Stimulated activated naive B cell treated with anti-CD40 and anti-IgM and Interleukin-4, amounts not matched to agents 10 μg/mL and 1 μg/mL and 100 μg/mL, for 72 hours (primary cell): ENCODE data around the gene NEURL4.

Experiments used
- ATAC-seq, 2 donors: fragments of 150-1000 bp; cut with Tn5 transposase; replicated peaks; 2 replicates each; pipeline ENCODE4 v1.10.0; 2021; ENCODE audit warnings: moderate library complexity in 1 of 2
- DNase-seq: peaks from one replicate; pipeline ENCODE4 v3.0.0; 2021
- H3K27ac Mint-ChIP-seq: one replicate; pipeline ENCODE4 v1.8.0; 2022; ENCODE audit warnings: mild to moderate bottlenecking, mixed read lengths
- H3K27me3 Mint-ChIP-seq, 2 donors: one replicate each; pipeline ENCODE4 v1.8.0; 2022; ENCODE audit warnings: mixed read lengths in 2 of 2
- H3K36me3 Mint-ChIP-seq, 2 donors: one replicate each; pipeline ENCODE4 v1.8.0; 2022; ENCODE audit warnings: mixed read lengths in 2 of 2, mild to moderate bottlenecking in 1 of 2
- H3K4me1 Mint-ChIP-seq, 2 donors: one replicate each; pipeline ENCODE4 v1.8.0; 2022; ENCODE audit warnings: mixed read lengths in 2 of 2, mild to moderate bottlenecking in 1 of 2
- H3K4me3 Mint-ChIP-seq, 2 donors: one replicate each; pipeline ENCODE4 v1.8.0; 2022; ENCODE audit warnings: mild to moderate bottlenecking in 2 of 2, mixed read lengths in 2 of 2, moderate library complexity in 1 of 2
- H3K9me3 Mint-ChIP-seq, 2 donors: one replicate each; pipeline ENCODE4 v1.8.0; 2022; ENCODE audit warnings: mixed read lengths in 2 of 2, mild to moderate bottlenecking in 1 of 2

Gene NEURL4

DNA sequence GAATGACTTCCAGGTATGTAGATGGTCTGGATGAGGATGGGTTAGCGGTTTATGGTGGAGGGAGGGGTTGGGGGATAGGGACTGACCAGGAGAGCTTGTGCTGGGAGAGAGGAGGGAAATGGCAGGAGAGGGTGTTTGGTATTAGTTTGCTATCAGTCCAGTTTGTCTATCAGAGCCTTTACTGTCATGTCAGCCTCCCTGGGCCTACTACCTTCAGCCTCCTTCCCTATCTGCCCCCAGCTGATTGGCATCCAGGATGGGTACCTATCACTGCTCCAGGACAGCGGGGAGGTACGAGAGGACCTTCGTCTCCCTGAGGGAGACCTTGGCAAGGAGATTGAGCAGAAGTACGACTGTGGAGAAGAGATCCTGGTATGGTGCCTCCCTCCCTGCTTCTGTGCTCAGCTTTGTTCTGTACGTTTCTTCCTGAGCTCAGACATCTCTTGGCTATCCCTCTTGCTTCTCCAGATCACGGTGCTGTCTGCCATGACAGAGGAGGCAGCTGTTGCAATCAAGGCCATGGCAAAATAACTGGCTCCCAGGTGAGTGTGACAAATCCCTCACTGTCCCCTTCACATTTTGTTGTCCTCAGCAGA lies 17.9 kb downstream of the NEURL4 start:
- Mint-ChIP-seq H3K27me3 (no peaks in the 10 kb centered on the region), H3K9me3 (no peaks in the 10 kb centered on the region), H3K4me1 (peaks cover 56 to 88% of the 10 kb centered on the region in 2 donors), H3K36me3 (peaks cover 60 to 79% of the 10 kb centered on the region in 2 donors), H3K27ac (peak overlapping the region; percentile 99), H3K4me3 (peak overlapping the region; percentile 87 to 90)
- no peak for ATAC-seq
- no peak for DNase-seq

DNA sequence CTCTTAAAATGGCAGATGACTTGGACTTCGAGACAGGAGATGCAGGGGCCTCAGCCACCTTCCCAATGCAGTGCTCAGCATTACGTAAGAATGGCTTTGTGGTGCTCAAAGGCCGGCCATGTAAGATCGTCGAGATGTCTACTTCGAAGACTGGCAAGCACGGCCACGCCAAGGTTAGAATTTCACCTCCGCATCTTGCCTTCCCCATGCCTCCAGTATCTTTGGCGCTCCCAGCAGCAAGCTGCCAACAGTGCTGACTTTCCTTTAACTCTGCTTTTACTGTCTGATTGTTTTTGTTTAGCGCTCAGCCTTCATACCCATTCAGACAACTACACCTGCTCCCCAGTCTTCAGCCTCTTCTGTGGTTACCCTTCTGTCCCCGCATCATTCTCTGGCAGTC lies 19.5 kb downstream of the NEURL4 start:
- H3K27ac Mint-ChIP-seq, result peak overlapping the region; percentile 99
- no peak for DNase-seq
- H3K9me3 Mint-ChIP-seq, result no peaks in the 10 kb centered on the region
- peak overlapping the region; percentile 87 to 90 for H3K4me3 Mint-ChIP-seq
- peaks cover 51 to 72% of the 10 kb centered on the region in 2 donors for H3K4me1 Mint-ChIP-seq
- ATAC-seq, result no peak
- no peaks in the 10 kb centered on the region for H3K27me3 Mint-ChIP-seq
- H3K36me3 Mint-ChIP-seq, result peaks cover 53 to 67% of the 10 kb centered on the region in 2 donors

DNA sequence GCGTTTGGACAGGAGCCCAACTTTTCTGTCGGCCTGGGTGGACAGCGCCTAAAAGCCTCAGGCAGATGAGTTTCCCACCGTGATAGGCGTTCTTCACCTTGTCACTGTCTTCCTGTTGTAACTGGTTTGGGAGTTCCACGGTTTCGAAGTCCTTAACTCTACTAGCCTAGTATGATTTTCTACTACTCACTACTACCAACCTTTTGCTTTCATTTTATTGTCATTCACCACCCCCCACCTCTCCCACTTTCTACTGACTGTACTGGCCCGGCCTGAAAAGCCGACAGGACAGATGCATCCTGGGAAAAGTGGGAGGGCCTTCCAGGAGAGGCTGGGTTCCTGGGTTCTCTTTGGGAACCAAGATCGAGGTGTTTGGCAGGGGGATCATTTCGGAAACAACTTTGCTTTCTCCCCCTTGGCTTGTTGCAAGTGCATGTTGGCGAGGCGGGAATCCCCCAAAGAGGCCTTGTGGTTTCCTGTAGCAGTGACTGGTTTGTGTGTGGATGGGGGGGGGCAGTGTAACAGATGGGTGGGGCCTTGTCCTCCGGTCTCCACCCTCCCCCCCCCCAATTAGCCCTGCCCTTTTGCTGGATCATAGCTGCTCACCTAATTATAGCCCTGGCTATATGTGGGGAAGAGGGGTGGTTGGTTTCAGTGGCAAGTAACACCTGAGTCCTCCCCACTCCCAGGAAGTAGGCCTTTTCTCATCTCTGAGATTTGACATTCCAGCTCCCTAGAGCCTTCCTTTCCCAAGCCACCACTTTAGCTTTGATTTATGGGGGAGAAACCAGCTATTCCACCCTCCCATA lies 20.3 kb downstream of the NEURL4 start:
- Mint-ChIP-seq H3K4me3 (peak overlapping the region; percentile 87 to 90), H3K36me3 (peaks cover 50 to 59% of the 10 kb centered on the region in 2 donors), H3K9me3 (no peaks in the 10 kb centered on the region), H3K4me1 (peaks cover 44 to 64% of the 10 kb centered on the region in 2 donors), H3K27me3 (no peaks in the 10 kb centered on the region), H3K27ac (peak overlapping the region; percentile 99)
- peak; percentile 81 for DNase-seq
- ATAC-seq, result peak; percentile 26 to 28

DNA sequence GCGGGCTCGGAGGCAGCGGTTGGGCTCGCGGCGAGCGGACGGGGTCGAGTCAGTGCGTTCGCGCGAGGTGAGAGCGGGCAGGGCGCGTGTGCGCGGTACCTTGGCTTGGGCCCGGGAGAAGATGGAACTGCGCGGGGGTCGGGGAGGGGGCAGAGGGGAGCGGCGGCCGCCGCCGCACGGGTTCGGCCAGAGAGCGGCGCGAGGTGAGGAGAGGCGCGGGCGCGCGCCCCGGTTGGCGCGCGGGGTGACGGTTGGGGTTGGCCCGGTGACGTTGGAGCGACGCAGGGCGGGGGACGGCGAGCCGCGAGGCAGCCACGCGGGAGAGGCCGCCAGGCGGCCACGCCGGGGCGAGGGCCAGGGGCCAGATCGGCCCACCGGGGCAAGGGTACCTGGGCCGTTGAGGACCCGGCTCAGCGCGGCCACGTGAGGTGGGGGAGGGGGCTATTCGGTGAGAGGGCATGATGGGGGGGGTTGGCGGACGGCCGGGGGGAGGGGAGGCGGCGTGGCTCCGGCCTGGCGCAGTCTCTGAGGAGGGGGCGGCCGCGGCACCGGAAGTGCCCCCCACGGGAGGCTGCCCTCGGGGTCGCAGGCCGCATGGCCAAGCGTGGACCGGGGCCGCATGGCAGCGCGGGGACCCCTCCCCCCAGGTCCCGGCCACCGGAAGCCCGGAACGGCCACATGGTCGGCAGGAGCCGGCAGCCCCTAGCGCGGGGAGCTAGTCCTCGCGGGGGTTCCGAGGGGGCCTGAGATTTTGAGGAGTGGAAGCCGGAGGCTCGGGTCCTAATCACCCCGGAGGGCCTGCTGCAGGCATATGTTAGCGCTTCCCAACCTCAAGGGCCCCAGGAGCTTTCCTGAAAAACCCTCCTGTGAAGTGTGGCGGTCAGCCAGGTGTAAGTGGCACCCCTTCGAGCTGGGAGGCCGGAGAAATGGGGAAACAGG lies 21.2 kb downstream of the NEURL4 start:
- peak; percentile 24 to 27 for ATAC-seq
- Mint-ChIP-seq H3K4me1 (peaks cover 35 to 55% of the 10 kb centered on the region in 2 donors), H3K9me3 (no peaks in the 10 kb centered on the region), H3K27me3 (no peaks in the 10 kb centered on the region), H3K27ac (peak overlapping the region; percentile 99), H3K4me3 (peak overlapping the region; percentile 87 to 90), H3K36me3 (peaks cover 46 to 50% of the 10 kb centered on the region in 2 donors)
- DNase-seq, result peak; percentile 50

DNA sequence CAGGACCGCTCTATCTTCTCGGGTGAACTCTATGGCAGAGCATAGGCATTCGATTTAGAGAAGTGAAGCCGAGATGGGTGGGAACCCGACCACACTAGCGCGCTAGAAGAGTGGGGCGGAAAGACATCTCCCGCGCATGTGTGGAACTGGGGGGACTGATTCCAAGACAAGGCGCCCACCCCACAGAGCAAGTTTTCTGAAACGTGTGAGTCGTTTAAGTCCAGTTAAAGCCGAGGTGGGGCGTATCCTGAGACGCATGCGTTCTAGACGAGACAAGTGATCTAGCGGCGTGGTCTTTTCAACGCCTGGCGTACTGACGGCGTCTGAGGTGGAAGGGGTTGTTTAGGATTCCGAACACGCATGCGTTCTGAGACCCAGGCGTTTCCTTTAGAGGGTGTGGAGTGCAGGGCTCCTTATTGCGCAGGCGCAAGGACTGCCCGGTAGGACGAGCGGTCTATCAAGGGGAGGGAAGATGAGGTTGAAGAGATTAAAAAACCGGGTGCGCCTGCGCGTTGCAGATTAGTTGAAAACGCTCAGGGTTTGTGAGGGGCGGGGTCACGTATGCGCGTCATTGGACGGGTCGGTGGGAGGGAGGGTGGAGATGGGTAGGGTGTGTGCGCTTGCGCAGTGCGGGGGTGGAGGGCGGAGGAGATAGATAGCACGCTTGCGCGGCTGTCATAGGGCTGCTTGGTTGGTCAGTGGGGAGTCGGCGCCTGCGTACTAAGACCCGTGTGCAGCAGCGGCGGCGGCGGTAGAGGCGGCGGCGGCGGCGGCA lies 22.0 kb downstream of the NEURL4 start, which contains the start of gene EIF5A:
EIF5A (plus strand) TSS at position 718 of the 775 bp plus-strand sequence. CDS start 2,008 bp downstream, outside the sequence.
- DNase-seq (peak; percentile 98), ATAC-seq (peak; percentile 75 to 82)
- Mint-ChIP-seq H3K27ac (peak within 1 kb of the TSS; percentile 99), H3K36me3 (peaks cover 37 to 42% of the 10 kb centered on the region in 2 donors), H3K9me3 (no peaks in the 10 kb centered on the region), H3K4me1 (peaks cover 28 to 47% of the 10 kb centered on the region in 2 donors), H3K4me3 (peak within 1 kb of the TSS; percentile 87 to 90), H3K27me3 (peaks cover under 1 to 1% of the 10 kb centered on the region in 2 donors)

DNA sequence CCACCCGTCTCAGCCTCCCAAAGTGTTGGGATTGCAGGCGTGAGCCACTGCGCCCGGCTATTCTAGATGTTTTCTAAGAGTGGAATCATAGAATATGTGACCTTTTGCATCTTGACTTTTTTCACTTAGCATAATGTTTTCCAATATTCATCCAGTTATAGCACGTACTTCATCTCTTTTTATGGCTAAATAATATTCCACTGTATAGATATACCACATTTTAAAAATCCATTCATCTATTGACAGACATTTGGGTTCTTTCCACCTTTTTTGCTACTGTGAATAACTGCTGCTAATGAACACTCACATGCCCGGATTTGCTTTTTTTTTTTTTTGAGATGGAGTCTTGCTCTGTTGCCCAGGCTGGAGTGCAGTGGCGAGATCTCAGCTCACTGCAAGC lies 25.0 kb downstream of the NEURL4 start:
- Mint-ChIP-seq H3K27ac (no peak overlapping the region), H3K4me3 (no peak overlapping the region)
- ATAC-seq, result no peak

DNA sequence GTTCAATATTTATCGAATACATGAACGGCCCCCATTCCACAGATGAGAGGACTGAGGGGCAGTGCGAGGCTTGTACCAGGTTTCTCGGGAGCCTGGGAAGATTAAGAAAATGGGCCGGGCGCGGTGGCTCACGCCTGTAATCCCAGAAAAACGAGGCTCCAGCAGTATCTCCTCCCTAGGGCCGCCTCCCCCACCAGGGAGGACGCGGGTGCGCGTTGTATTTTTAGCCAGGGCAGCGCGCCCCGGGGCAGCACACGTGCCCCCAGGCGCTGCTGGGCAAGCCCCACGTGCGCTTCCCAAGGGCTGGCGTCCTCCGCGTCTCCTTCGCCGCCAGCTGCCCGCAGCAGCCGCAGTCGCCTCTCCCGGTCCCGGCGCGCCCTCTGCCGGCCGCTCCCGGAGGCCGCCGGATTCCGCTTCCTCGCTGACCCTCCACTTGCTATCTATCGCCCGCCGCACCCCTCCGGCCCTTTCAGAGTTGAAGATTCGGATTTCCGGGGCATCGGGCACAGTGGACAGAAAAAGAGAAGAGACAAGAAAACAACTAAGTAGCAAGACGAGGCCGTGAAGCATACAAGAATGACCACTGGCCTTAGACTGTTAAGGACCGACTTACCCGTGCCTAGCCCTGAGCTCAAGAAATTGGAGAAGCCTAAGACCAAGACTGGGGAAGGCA lies 32.8 kb downstream of the NEURL4 start:
- H3K27ac Mint-ChIP-seq, result peak overlapping the region; percentile 42
- H3K36me3 Mint-ChIP-seq, result no peaks in the 10 kb centered on the region
- ATAC-seq (peak; percentile 64 to 69), DNase-seq (peak; percentile 67)
- peaks cover 39 to 56% of the 10 kb centered on the region in 2 donors for H3K27me3 Mint-ChIP-seq
- no peaks in the 10 kb centered on the region for H3K9me3 Mint-ChIP-seq
- peaks cover 16 to 23% of the 10 kb centered on the region in 2 donors for H3K4me1 Mint-ChIP-seq
- peak overlapping the region; percentile 52 to 61 for H3K4me3 Mint-ChIP-seq

More for the DNA sequence above, 25.0 kb downstream of the NEURL4 start:
- DNase-seq, result no peak
- Mint-ChIP-seq H3K27me3 (peaks cover 10 to 18% of the 10 kb centered on the region in 2 donors), H3K4me1 (peaks cover 6 to 18% of the 10 kb centered on the region in 2 donors), H3K9me3 (no peaks in the 10 kb centered on the region), H3K36me3 (peaks cover 11 to 14% of the 10 kb centered on the region in 2 donors)

DNA sequence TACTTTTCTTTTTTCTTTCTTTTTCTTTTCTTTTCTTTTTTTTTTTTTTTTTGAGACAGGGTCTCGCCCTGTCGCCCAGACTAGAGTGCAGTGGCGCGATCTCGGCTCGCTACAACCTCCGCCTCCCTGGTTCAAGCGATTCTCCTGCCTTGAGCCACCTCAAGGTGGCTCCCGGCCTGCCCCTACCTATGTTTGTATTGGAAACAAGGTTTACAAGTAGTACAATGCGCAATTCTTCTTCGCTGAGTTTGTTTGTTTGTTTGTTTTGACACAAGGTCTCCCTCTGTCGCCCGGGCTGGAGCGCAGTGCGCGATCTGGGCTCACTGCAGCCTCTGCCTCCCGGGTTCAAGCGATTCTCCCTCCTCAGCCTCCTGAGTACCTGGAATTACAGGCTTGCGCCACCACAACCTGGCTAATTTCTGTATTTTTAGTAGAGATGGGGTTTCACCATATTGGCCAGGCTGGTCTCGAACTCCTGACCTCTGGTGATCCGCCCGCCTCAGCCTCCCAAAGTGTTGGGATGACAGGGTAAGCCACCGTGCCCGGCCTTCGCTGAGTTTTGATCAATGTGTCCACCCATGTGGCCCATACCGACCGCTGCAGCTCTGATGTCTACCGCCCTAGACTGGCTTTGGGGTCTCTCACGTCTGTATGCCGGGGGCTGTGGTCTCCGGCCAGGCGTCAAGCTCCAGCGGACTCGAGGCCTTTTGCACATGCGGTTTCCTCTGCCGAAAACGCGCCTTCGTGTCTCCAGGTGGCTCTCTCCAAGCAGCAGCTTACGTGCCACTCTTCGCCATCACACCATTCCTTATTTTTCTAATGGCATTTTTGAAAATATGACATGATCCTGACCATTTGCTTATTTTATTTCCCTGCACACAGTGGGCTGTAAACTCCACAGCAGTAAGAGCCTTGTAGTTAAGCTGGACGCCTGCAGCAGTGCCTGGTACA lies 33.6 kb downstream of the NEURL4 start:
- peak overlapping the region; percentile 76 to 79 for H3K4me3 Mint-ChIP-seq
- no peaks in the 10 kb centered on the region for H3K36me3 Mint-ChIP-seq
- no peaks in the 10 kb centered on the region for H3K9me3 Mint-ChIP-seq
- DNase-seq (no peak), ATAC-seq (peak in 1 of 2 donors; percentile 41)
- peak overlapping the region; percentile 73 for H3K27ac Mint-ChIP-seq
- peaks cover 43 to 62% of the 10 kb centered on the region in 2 donors for H3K27me3 Mint-ChIP-seq
- H3K4me1 Mint-ChIP-seq, result peaks cover 16 to 23% of the 10 kb centered on the region in 2 donors

DNA sequence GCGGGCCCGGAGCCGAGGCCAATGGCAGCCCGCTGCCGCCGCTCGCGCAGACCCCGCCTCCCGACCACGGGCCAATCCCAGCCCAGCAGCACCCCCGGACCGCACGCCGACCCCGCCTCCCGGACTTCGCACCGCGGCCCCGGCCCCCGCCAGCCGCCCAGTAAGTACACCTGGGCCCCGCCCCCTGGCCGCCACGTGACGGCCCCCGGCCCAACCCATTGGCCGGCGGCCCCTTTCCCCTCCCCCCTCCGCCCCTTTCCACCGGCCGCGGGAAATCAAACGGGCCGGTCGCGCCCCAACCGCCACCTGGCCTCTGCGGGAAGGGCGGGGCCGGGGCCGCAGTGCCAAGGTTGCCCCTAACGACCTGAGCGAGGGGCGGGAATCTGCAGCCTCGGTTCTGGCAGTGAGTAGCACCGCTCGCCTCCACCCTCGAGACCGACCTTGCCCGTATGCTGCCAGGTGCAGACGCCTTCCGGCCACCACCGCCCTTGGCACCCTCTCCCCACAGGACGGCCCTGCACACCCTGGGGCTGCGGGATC lies 34.5 kb downstream of the NEURL4 start, which contains the start of gene YBX2:
YBX2 (minus strand) TSS at position 26 of the 540 bp plus-strand sequence. CDS start 139 bp downstream, outside the sequence.
- no peaks in the 10 kb centered on the region for H3K9me3 Mint-ChIP-seq
- H3K4me1 Mint-ChIP-seq, result peaks cover 16 to 23% of the 10 kb centered on the region in 2 donors
- H3K27ac Mint-ChIP-seq, result peak within 1 kb of the TSS; percentile 73
- no peak for DNase-seq
- peaks cover 43 to 61% of the 10 kb centered on the region in 2 donors for H3K27me3 Mint-ChIP-seq
- no peaks in the 10 kb centered on the region for H3K36me3 Mint-ChIP-seq
- H3K4me3 Mint-ChIP-seq, result peak within 1 kb of the TSS; percentile 76 to 79
- peak; percentile 60 to 67 for ATAC-seq

DNA sequence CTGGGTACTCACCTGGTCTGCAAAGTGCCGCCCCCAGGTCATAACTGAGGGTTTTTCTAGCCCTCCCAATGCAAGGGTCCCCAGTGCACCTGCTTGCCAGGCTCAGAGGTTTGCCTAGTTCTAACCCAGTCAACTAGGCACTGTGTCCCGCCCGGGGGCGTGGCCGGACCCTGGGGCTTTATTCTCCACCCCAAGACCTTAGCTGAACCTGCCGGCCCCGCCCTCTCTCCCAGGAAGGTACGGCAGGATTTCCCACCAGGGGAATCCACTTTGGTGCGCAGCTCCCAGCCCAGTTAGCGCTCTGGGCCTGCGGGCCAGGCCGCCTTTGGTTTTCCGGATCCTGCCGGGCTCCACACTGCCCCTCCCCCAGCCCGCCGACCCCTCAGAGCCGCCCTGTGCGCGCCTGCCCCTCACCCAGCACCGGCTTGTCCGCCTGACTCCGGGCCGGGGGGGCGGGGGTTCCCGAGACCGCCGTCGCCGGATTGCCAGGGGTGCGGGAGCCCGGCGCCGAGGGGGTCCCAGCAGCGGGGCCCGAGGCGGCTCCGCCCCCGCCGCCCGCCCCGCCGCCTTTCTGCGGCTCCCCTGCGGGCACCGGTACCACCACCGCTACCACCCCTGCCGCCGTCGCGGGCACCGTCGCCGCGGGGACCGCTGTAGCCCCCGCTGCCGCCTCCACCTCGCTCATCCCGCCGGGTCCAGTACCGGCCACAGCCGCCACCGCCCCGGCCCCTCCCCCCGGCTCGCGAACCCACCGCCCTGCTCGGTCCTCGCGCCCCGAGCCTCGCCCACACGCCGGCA lies 35.1 kb downstream of the NEURL4 start:
- peaks cover 16 to 23% of the 10 kb centered on the region in 2 donors for H3K4me1 Mint-ChIP-seq
- DNase-seq (no peak), ATAC-seq (no peak)
- no peaks in the 10 kb centered on the region for H3K9me3 Mint-ChIP-seq
- no peak overlapping the region for H3K27ac Mint-ChIP-seq
- H3K4me3 Mint-ChIP-seq, result peak overlapping the region in 1 of 2 donors; percentile 79
- no peaks in the 10 kb centered on the region for H3K36me3 Mint-ChIP-seq
- H3K27me3 Mint-ChIP-seq, result peaks cover 43 to 61% of the 10 kb centered on the region in 2 donors

DNA sequence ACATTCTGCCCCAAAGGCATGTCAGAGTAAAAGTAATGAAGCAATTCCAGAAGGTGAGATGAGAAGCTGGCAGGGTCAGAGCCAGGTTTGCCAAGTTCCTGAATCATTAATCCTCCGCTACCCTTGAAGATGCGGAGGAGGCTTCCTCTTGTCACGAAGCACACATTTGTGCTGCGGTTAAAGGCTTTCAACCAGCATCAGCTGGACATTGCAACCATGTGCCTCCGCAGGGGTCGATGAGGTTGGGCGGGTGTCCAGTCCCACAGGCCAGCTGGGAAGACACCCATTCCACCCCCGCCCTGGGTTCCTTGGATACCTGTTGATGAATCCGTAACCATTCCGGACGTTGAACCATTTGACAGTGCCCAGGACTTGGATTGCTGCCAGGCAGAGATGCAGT lies 36.0 kb downstream of the NEURL4 start:
- Mint-ChIP-seq H3K4me3 (no peak overlapping the region), H3K27ac (no peak overlapping the region), H3K4me1 (peaks cover 16 to 23% of the 10 kb centered on the region in 2 donors), H3K9me3 (no peaks in the 10 kb centered on the region), H3K36me3 (no peaks in the 10 kb centered on the region), H3K27me3 (peaks cover 48 to 66% of the 10 kb centered on the region in 2 donors)
- no peak for DNase-seq
- ATAC-seq, result no peak
